SKM-1 (cell line): ENCODE data around the gene AGPAT3.
"Not testable (repeated sequence)": the region's sequence is repeated elsewhere in the genome, so short reads cannot be mapped to it uniquely, and the experiment has no call there.

ENCODE experiments used
- DNase-seq: peaks from one replicate; lab custom pipeline; 2025; ENCODE audit not compliant: unreplicated experiment; lab: John Stamatoyannopoulos, UW

Gene AGPAT3

DNA sequence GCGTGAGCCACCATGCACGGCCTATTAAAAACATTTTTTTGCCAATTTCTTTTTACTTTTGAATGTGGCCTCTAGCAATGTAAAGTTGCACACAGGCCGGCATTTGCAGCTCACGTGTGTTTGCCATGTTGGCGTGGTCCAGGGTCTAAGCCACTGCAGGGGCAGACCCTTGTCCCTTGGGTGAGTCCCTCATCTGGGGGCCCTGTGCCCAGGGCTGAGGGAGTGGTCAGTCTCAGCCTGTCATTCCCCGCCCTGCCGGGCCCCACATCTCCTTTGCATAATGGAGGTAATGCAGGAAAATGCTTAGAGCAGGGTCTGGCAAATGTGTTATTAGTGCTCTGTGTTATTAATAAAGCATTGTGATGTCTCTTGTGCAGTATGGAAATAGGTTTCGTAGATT is 16.9 kb downstream of the AGPAT3 start:
- no peak for DNase-seq

- DNase-seq: no peak
Observed at GRCh38 chr21:43882952-43883545, 18.0 kb downstream of the AGPAT3 start.

- peak; percentile 44 for DNase-seq
Observed at GRCh38 chr21:43884012-43884860, 19.2 kb downstream of the AGPAT3 start.

DNA sequence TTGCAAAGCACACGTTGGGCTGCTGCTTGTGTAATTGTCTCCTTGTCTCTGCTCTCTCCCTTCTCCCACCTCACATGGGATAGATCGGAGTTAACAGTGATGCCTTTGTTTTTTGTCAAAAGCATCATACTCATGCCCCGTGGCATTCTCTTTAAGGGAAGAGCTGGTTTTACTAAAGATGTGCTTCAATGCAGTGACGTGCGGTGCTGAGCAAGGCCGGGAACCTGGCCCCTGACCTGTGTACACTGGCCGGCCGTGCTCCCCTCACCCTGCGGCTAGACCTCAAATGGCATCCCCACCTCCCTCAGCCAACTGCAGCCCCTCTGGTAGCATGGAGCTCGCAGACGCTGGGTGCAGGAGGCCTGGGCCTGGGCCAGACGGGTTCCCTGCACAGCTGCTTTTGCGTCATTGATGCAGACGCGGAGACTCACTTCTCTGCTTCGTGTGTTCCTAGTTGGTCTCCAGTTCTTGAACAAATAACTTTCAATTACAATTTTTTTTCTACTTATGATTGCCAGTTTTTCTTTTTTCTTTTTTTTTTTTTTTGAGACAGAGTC is 19.9 kb downstream of the AGPAT3 start:
- no peak for DNase-seq

GRCh38 chr21:43885721-43886120 is 20.7 kb downstream of the AGPAT3 start:
- no peak for DNase-seq

GRCh38 chr21:43886565-43886964 is 21.5 kb downstream of the AGPAT3 start:
- DNase-seq: no peak

GRCh38 chr21:43889069-43889468 is 24.0 kb downstream of the AGPAT3 start:
- DNase-seq: no peak

DNA sequence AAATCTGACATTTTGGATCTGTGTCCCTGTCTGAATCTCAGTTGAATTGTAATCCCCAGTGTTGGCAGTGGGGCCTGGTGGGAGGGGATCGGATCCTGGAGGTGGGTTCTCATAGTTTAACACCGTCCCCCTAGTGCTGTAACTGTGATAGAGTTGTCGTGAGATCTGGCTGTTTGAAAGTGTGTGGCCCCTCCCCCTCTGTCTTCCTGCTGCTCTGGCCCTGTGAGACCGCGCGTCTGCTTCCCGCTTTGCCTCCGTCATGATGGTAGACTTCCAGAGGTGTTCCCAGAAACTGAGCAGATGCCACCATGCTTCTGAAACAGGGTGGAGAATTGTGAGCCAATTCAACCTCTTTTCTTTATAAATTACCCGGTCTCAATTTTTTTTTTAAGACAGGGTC is 25.0 kb downstream of the AGPAT3 start:
- no peak for DNase-seq

DNA sequence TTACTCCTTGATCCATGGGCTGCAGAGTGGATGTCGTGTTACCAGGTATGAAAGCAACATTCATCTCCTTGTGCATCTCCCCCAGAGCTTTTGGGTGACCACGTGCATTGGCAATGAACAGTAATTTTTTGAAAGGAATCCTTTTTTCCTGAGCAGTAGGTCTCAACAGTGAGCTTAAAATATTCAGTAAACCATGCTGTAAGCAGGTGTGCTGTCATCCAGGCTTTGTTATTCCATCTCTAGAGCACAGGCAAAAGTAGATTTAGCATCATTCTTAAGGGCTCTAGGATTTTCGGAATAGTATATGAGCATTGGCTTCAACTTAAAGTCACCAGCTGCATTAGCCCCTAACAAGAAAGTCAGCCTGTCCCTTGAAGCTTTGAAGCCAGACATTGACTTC is 27.3 kb downstream of the AGPAT3 start:
- DNase-seq: no peak

DNA sequence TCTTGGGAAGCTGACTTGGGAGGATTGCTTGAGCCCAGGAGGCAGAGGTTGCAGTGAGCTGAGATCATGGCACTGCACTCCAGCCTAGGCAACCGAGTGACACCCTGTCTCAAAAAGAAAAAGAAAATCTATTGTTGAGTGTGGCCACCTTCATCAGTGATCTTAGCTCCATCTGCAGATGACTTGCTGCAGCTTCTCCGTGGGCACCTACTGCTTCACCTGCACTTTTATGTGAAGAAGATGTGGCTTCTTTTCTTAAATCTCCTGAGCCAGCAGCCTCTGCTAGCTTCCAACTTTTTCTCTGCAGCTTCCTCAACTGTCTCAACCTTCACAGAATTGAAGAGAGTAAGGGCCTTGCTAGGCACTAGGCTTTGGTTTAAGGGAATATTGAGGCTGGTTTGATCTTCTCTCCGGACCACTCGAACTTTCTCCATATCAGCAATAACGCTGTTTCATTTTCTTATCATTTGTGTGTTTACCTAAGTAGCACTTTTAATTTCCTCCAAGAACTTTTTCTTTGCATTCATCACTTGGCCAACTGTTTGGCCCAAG is 28.0 kb downstream of the AGPAT3 start:
- no peak for DNase-seq

DNA sequence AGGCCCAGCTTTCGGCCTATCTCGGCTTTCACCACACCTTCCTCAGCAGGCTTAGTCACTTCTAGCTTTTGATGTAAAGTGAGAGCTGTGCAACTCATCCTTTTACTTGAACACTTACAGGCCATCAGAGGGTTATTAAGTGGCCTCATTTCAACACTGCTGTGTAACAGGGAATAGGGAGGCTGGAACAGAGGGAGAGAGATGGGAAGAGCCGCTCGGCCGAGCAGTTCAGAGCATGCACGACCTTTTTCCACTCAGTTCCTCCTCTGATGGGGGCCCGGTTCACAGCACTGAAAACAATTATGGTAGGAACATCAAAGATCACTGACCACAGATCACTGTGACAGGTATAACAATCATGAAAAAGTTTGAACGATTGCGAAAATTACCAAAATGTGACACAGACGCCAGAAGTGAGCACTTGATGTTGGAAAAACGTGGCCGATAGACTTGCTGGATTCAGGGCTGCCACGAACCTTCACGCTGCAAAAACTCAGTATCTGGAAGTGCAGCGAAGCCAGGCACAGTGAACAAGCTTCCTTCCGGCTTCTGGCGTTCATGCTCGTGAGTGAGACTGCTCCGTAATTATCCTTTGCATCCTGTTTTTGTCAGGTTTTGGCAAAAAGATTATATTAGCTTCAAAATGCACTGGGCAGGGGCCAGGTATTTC is 28.6 kb downstream of the AGPAT3 start:
- peak; percentile 3 for DNase-seq

- no peak for DNase-seq
Observed at GRCh38 chr21:43894206-43894577, 29.2 kb downstream of the AGPAT3 start.

DNA sequence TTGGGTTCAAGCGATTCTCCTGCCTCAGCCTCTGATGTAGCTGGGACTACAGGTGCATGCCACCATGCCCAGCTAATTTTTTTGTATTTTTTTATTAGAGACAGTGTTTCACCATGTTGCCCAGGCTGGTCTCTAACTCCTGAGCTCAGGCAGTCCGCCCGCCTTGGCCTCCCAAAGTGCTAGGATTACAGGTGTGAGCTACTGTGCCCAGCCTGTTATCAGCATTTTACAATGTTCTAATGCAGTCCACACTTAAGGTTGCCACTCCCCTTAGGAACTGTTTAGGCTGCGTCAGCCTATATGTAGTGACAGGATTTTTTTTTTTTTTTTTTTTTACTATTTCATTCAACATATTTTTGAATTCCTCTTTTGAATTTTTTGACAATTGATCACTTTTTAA is 30.2 kb downstream of the AGPAT3 start:
- DNase-seq: no peak

GRCh38 chr21:43896696-43897299 is 31.8 kb downstream of the AGPAT3 start:
- not testable (repeated sequence) for DNase-seq

DNA sequence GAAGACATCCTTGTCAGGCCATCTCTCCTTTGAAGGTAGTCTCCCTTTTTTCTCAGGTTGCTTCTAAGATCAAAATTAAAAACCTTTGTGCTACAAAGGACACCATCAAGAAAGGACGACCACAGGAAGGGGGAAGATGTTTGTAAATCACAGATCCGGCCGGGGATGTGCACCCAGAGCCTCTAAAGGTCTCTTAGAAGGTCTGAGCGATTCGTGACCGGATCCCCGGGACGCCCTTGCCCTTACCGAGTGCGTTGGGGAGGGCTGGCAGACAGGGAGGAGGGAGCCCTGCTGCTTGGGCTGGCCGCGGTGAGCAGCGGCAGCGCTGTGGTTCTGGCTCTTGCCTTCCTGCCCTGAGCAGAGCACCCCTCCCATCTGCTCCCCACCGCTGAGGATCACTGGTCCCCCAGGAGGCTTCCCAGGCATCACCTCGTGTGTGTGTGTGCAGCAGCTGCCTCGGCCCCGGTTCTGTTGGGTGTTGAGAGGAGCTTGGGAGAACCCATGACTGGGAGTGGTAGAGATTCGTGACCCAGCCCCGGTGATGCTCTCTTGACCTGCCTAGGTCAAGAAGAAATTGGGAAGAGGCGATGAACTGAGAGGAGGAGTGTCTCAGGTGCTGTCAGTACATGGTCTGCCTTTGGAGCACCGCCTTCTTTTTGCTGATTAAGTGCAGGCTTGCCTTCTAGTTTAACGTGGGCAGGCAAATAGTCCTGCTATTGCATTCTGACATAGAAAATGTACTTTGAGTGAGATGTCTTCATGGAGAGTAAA is 34.5 kb downstream of the AGPAT3 start:
- DNase-seq: no peak

DNA sequence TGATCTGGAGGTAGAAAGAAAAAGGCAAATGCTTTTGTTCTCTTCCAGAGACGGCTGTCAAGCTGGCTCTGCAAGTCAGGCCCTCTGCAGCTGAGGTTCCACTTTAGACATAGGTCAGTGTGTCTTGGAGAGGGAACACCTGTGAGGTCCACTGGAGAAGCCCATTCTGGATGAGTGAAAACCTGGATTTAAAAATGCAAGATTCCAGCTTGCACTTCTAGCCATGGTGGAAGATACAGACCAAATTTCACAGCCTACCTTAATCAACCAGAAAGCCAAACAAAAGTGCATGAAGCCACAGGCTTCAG is 35.0 kb downstream of the AGPAT3 start:
- DNase-seq: no peak

DNA sequence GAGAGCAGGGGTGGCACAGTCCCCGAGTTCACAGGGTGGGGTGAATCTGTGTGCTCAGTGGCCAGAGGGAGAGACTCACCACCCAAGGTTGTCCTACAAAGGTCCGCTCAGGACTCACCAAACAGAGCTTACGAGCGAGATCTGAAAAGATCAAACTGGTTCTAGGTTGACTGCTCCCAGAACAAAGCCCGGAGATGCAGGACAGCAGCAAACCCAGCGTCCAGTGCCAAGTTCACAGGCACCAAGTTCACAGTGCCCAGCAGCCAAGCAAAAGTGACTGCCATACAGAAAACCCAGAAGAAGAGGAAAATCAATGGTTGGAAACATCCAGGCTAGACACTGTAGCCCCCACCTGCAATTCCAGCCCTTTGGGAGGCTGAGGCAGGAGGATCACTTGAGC is 35.7 kb downstream of the AGPAT3 start:
- DNase-seq: no peak

GRCh38 chr21:43902441-43902840 is 37.4 kb downstream of the AGPAT3 start:
- no peak for DNase-seq

DNA sequence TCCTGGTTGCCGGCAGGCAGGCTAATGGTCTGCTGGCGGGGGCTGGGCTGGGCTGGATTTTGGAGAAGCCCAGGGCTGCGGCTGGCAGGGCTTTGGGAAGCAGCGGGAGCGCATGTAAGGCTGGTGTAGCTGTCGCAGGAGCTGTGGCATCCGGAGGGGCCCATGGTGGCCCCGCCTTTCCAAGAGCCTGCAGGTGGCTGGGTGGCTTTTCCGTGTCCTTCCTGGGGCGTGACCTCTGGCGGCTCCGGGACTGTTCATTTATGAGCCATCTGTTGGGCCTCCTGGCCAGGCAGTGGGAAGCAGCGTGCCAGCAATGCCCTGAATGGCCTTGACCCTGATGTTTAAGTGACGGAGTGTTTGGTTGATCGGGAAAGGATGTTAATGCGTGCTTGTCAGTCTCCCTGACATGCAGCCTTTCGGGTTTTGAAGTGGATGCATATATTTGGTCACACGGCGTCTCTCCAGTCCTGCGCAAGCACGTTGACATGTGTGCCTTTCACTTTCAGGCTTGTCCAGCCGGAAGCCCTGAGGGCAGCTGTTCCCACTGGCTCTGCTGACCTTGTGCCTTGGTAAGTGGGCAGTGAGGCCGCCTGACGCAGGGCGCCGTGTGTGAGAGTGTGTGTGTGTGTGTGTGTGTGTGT is 38.5 kb downstream of the AGPAT3 start:
- DNase-seq: no peak

GRCh38 chr21:43904331-43904781 is 39.3 kb downstream of the AGPAT3 start:
- no peak for DNase-seq
